HG03457 (cell line): ENCODE measurements around the gene GTPBP4.
"Not testable (repeated sequence)": the region's sequence is repeated elsewhere in the genome, so short reads cannot be mapped to it uniquely, and the experiment has no call there.

Source experiments
- ATAC-seq: cut with Tn5 transposase; IDR thresholded peaks from one replicate; pipeline ENCODE4 v1.9.1; 2021; ENCODE audit warnings: moderate number of reproducible peaks; ENCODE audit not compliant: unreplicated experiment

Gene GTPBP4

GRCh38 chr10:1024103-1024502, 35.9 kb downstream of the GTPBP4 start:
- ATAC-seq: no peak

DNA sequence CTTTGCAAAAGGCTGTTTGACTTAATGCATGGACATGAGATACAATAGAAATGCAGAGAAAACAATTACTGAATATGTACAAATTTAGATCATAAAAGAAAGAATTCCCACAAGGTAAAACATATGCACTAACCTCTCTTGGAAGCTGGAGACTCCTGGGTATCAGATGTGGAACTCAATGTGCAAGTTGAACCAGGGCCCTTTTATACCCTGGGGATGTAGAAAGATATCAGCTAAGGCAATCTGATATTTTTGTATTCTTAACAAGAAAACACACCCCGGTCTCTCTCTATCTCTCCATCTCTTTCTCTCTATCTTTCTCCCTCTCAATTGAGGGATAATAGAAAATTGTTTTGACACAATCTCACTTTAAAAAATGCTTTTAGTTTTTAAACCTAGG, 37.4 kb downstream of the GTPBP4 start, which contains the start of gene IDI2:
Gene IDI2, minus strand, starts transcription at position 177 of the 400 bp plus-strand sequence. CDS start 1,136 bp downstream, outside the sequence.
- ATAC-seq: no peak

DNA sequence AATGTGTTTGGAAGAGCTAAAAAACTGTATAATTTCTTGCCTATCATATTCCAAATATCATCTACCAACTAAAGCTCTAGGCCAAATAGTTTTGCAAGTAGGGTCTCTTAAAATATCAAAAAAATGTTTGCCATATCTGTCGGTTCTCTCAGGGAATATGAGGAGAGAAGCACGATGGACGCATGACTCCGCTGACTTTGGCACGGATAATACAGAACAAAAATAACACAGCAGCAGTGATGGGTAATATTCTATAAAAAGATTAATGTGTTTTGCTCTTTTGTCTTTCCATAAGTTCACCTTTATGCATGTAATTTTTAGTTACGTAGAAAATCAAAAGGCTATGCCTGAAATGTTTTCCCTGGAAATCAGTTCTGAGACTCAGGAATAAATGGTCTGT, 38.3 kb downstream of the GTPBP4 start:
- no peak for ATAC-seq

DNA sequence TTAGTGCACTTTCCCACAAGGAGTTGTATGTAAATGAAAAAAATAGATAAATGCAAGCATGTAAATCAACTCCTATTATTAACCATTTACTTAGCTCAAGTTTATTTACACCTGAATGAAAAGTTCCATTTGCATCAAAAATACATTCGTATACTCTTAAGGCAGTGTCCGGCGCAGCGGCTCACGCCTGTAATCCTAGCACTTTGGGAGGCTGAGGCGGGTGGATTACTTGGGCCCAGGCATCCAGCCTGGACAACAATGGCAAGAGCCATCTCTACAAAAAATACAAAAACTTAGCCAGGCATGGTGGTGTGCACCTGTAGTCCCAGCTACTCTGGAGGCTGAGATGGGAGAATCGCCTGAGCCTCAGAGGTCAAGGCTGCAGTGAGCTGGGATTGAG, 41.6 kb downstream of the GTPBP4 start:
- no peak for ATAC-seq

DNA sequence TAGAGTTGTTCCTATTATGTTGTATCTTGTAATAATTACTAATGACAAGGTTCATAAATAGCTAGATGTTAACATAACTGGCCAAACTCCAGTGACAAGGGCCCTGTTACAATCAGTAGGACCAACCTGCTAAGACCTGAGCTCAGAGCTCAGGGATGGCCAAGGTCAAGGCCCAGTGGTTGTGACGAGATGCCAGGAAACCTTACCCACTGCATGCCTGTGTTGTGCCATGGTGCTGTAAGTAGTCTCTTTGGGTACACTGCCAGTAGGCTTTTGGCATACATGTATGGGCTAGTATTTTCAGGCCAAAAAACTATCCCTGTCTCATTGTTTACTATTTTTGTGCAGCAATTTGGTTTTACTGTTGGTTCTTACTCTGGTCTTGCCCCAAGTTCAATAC, 45.4 kb downstream of the GTPBP4 start:
- ATAC-seq: no peak

DNA sequence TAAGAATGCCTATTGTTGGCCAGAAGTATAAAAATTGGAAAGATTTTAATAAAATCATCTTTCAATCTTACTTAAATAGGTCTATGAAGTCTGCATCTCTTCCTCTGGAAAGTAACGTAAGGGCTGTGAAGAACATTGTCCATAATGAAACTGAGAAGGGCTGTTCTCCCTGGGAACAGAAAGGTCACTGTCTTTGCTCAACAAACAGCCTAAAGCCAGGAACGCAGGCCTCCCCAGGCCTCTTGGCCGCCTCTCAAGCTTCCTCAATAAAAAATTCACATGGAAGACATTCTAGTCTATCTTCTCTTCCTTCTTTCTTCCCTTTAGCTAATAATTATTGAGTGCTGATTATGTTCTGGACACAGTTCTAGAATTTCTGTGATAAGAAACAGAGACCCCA, 46.5 kb downstream of the GTPBP4 start:
- ATAC-seq: no peak

- ATAC-seq: no peak
Measured at GRCh38 chr10:1035201-1035600, 47.0 kb downstream of the GTPBP4 start.

GRCh38 chr10:1036341-1036791, 48.1 kb downstream of the GTPBP4 start:
- no peak for ATAC-seq

GRCh38 chr10:1037098-1037497, 48.9 kb downstream of the GTPBP4 start:
- no peak for ATAC-seq

DNA sequence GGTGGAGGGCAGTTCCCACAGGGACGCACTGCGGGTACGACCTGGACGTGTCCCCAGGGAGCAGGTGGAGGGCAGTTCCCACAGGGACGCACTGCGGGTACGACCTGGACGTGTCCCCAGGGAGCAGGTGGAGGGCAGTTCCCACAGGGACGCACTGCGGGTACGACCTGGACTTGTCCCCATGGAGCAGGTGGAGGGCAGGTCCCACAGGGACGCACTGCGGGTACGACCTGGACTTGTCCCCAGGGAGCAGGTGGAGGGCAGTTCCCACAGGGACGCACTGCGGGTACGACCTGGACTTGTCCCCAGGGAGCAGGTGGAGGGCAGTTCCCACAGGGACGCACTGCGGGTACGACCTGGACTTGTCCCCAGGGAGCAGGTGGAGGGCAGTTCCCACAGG, 50.5 kb downstream of the GTPBP4 start:
- ATAC-seq: not testable (repeated sequence)

- no peak for ATAC-seq
Measured at GRCh38 chr10:1040133-1040532, 51.9 kb downstream of the GTPBP4 start.

DNA sequence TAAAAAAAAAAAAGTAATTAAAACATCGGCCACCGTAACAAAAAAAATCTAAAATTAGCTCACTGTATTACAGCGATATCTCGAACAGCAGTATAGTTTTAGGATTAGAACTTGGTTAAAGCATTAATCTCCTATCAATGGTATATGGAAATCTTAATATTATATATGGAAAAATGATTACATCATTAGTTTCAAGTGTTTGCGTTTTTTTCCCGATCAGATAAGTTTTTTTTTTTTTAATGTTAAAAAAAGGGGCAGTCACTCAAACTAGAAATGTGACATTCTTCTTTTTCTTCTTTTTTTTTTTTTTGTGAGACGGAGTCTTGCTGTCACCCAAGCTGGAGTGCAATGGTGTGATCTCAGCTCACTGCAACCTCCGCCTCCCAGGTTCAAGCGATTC, 53.3 kb downstream of the GTPBP4 start:
- no peak for ATAC-seq

DNA sequence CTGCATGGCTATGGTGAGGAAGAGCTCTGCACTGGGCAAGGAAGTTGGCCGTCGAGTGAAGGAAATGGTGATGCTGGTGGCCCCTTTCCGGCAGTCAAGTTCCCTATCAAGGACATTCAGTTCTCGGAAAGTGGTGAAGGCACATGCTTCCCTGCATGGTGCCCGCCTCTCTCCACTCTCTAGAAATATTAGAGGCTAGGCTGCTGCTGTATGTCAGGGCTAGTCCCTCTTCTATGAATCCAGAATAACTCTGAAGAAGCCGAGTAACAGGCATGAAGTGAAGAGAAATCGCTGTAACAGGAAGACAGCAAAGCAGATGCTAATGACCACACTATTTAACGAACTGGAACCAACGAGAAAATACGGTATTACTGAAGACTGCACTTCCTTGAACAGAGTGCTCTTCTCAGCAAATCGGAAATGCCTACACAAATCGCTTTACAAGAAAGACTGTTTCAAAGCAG, 55.3 kb downstream of the GTPBP4 start:
- peak; percentile 42 for ATAC-seq

GRCh38 chr10:1044146-1044545, 55.9 kb downstream of the GTPBP4 start:
- ATAC-seq: no peak

DNA sequence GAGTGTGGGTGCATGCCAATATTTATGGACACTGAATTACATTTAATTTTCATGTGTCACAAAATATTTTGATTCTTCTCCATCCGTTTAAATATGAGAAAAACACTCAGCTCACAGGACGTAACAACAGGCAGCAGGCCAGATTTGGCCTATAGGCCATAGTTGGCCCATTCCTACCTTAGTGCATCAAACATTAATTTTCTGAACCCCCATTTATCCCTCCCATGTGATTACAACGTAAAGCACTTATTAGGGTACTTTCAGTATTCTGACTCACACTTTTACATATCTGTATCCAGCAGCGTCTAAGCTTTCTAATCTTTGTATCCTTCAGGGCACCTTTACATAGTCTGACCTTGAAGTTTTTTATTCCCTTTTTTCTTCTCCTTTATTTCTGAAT, 56.7 kb downstream of the GTPBP4 start:
- no peak for ATAC-seq

DNA sequence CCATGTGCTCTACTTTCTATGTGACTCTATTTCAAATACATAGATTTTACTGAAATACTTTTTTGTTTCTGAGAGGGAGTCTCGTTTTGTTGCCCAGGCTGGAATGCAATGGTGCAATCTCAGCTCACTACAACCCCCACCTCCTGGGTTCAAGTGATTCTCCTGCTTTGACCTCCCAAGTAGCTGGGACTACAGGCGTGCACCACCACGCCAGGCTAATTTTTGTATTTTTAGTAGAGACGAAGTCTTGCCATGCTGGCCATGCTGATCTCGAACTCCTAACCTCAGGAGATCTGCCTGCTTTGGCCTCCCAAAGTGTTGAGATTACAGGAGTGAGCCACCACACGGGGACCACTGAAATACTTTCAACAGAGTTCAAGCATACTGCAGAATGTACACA, 57.2 kb downstream of the GTPBP4 start:
- no peak for ATAC-seq

DNA sequence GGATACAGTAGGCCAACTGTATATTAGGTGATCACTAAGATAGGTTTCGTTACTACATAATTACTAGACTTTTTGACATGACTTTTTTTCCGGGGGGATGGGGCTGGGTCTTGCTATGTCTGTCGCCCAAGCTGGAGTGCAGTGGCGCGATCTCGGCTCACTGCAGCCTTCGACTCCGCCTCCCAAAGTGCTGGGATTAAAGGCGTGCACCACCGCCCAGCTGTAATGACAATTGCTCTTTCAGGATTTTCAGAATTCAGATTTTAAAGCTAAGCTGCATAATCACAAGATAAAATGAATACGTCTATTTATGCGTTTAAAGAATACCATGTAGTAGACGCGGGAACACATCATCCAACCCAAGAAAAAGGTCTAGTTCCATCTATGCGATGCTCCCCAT, 59.7 kb downstream of the GTPBP4 start:
- no peak for ATAC-seq

GRCh38 chr10:1048349-1048731, 60.1 kb downstream of the GTPBP4 start:
- peak; percentile 0 for ATAC-seq

GRCh38 chr10:1048732-1049424, 60.6 kb downstream of the GTPBP4 start, which contains the start of gene IDI1:
IDI1 (minus strand) TSS chr10:1049119; CDS start chr10:1049003, 116 bp downstream.
- ATAC-seq: peak; percentile 68

- no peak for ATAC-seq
Measured at GRCh38 chr10:1049425-1049958, 61.3 kb downstream of the GTPBP4 start.

GRCh38 chr10:1050145-1050544, 61.9 kb downstream of the GTPBP4 start:
- ATAC-seq: no peak

DNA sequence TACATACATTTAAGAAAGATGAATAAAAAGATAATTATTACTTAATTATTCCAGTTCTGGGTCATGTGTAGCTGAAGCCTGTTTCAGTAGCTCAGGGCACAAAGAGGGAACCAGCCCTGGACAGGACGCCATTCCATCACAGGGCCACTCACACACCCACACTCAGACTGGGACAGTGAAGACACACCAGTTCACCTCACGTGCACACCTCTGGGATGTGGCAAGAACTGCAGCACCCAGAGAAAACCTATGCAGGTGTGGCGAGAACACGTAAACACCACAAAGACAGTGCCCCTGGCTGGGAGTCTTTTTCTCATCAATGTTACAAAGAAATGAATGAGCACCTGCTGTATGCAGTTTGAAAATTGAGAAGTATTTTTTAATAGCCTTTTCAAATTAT, 62.3 kb downstream of the GTPBP4 start:
- ATAC-seq: no peak

DNA sequence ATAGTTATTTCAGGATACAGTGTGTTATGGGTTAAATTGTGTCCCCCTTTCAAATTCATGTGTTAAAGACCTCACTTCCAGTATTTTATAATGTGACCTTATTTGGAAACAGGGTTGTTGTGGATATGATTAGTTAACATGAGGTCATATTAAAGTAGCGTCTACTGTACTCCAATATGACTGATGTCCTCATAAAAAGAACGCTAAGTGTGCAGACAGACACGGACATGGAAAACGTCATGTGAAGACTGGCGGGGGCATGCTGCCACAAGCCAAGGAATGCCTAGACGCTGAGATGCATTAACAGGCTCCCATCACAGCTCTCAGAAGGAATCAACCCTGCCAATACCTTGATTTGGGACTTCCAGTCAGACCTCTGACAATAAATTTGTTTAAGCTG, 66.5 kb downstream of the GTPBP4 start:
- ATAC-seq: no peak
